ENCODE data around the gene PDE3A.

The PDE3A gene

DNA sequence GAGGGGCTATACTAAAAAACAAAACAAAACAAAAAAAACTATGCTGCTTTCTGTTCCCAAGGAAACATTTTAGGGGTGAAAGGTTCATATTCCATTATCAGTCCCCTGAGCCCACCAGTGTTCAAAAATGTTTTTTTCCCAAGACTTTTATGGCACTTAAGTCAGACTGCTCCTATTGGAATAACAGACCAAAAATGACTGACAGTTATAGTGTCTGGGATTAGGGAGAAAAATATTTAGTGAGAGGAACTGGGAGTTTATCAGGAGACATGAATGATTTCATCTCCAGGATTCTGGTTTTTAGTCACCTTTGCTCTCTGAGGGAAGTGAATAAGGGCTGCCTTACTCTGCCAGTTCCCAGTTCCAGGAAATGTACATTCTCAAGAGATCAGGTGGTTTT lies 68.0 kb downstream of the PDE3A start:
- TF ChIP-seq, protein P1, sequence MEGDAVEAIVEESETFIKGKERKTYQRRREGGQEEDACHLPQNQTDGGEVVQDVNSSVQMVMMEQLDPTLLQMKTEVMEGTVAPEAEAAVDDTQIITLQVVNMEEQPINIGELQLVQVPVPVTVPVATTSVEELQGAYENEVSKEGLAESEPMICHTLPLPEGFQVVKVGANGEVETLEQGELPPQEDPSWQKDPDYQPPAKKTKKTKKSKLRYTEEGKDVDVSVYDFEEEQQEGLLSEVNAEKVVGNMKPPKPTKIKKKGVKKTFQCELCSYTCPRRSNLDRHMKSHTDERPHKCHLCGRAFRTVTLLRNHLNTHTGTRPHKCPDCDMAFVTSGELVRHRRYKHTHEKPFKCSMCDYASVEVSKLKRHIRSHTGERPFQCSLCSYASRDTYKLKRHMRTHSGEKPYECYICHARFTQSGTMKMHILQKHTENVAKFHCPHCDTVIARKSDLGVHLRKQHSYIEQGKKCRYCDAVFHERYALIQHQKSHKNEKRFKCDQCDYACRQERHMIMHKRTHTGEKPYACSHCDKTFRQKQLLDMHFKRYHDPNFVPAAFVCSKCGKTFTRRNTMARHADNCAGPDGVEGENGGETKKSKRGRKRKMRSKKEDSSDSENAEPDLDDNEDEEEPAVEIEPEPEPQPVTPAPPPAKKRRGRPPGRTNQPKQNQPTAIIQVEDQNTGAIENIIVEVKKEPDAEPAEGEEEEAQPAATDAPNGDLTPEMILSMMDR (IDR thresholded peaks at IDR 0.05; ENCODE audit: insufficient read depth, low read length, poor library complexity, severe bottlenecking), result no peak
- H3K4me3 ChIP-seq (replicated peaks; ENCODE audit: low read depth, low read length), result no peak overlapping the region
- H3K36me3 ChIP-seq (ENCODE audit: control insufficient read depth, insufficient read depth, low read length), result no peaks in the 10 kb centered on the region
- no peaks in the 10 kb centered on the region for H3K27me3 ChIP-seq (replicated peaks; ENCODE audit: control insufficient read depth, insufficient read depth, low read length)
- no peak for DNase-seq (ENCODE audit: extremely low read depth, insufficient read length)

DNA sequence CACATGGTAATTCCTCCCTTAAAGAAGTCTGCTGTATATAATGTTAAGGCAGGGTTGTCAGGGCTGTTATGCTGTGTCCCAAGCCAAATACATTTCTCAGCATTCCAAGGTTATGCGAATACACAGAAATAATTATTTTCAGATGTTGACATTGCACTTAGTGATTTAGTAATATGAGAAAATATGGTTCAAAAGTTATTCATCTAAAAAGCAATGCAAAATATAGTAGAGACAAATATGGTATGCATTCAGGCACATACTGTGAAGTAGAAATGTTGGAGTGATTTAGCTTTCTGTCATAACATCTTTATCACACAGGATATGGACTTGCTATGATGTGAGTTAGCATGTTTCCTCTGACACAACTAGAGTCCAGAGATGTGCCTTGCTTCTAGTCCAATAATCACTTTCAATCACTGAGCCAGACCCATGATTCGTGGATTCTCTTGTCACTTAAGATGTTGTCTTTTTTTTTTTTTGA lies 70.0 kb downstream of the PDE3A start:
- Histone ChIP-seq H3K4me3 (replicated peaks; ENCODE audit: low read depth, low read length) (no peak overlapping the region), H3K27me3 (replicated peaks; ENCODE audit: control insufficient read depth, insufficient read depth, low read length) (no peaks in the 10 kb centered on the region), H3K36me3 (ENCODE audit: control insufficient read depth, insufficient read depth, low read length) (no peaks in the 10 kb centered on the region)
- DNase-seq (ENCODE audit: extremely low read depth, insufficient read length), result no peak
- TF ChIP-seq, protein P1 (IDR thresholded peaks at IDR 0.05; ENCODE audit: insufficient read depth, low read length, poor library complexity, severe bottlenecking), result no peak

DNA sequence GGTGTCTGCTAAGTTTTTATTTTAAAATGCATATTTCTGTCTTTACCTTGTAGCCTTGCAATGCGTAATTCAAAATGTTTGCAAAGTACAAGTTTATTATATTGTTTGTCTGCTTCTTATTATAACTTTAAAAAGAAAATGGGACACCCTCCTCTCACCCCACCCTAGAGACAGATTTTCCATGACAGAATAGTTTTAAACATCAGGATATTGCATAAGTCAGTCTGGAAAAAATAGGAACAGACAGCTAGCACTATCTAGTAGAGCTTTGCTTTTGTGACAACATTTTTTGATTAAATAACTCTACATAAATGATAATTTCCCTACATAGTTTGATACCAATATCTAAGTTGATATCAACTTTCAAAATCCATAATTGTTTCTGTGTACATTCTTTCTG lies 71.3 kb downstream of the PDE3A start:
- H3K27me3 ChIP-seq (replicated peaks; ENCODE audit: control insufficient read depth, insufficient read depth, low read length), result no peaks in the 10 kb centered on the region
- DNase-seq (ENCODE audit: extremely low read depth, insufficient read length), result no peak
- no peaks in the 10 kb centered on the region for H3K36me3 ChIP-seq (ENCODE audit: control insufficient read depth, insufficient read depth, low read length)
- H3K4me3 ChIP-seq (replicated peaks; ENCODE audit: low read depth, low read length), result no peak overlapping the region
- TF ChIP-seq, protein P1 (IDR thresholded peaks at IDR 0.05; ENCODE audit: insufficient read depth, low read length, poor library complexity, severe bottlenecking), result no peak

DNA sequence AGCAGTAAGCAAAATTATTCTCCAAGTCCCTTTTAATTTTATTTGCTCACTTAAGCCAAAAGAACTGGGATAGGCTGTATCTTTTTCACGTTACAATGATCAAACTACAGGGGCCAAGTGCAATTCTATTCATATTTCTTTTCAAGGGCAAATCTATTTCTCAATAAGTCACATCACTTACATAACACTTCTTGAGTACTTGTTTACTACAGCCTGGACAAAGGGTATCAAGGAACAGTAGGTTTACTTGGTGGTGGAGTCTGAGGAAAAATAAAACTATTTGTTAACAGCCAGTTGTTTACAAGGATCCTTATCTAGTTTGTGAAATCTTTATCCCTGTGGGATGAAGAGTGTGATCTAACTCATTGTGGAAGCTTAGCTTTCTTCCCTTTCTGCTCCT lies 72.1 kb downstream of the PDE3A start:
- no peaks in the 10 kb centered on the region for H3K27me3 ChIP-seq (replicated peaks; ENCODE audit: control insufficient read depth, insufficient read depth, low read length)
- TF ChIP-seq, protein P1 (IDR thresholded peaks at IDR 0.05; ENCODE audit: insufficient read depth, low read length, poor library complexity, severe bottlenecking), result no peak
- no peaks in the 10 kb centered on the region for H3K36me3 ChIP-seq (ENCODE audit: control insufficient read depth, insufficient read depth, low read length)
- no peak for DNase-seq (ENCODE audit: extremely low read depth, insufficient read length)
- no peak overlapping the region for H3K4me3 ChIP-seq (replicated peaks; ENCODE audit: low read depth, low read length)

DNA sequence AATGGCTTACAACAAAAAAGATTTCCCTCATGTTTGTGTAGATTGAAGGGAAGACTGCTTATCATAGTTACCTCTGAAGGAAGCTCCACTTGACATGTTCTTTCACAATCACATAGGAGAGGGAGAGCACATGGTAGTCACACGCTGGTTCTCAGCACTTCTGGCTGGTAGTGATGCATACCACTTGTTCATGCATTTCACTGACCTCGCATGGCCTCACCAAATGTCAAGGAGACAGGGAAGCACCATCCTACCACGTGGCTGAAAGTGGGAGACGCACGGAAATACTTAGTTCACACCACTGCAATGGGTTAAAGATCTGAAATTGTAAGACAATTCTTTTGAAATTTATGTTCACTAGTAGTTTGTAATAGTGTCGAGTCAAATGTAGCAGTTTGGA lies 74.0 kb downstream of the PDE3A start:
- Histone ChIP-seq H3K36me3 (ENCODE audit: control insufficient read depth, insufficient read depth, low read length) (no peaks in the 10 kb centered on the region), H3K4me3 (replicated peaks; ENCODE audit: low read depth, low read length) (no peak overlapping the region), H3K27me3 (replicated peaks; ENCODE audit: control insufficient read depth, insufficient read depth, low read length) (no peaks in the 10 kb centered on the region; the same call in 1 of the 2 replicates)
- TF ChIP-seq, protein P1 (IDR thresholded peaks at IDR 0.05; ENCODE audit: insufficient read depth, low read length, poor library complexity, severe bottlenecking), result no peak
- no peak for DNase-seq (ENCODE audit: extremely low read depth, insufficient read length)

DNA sequence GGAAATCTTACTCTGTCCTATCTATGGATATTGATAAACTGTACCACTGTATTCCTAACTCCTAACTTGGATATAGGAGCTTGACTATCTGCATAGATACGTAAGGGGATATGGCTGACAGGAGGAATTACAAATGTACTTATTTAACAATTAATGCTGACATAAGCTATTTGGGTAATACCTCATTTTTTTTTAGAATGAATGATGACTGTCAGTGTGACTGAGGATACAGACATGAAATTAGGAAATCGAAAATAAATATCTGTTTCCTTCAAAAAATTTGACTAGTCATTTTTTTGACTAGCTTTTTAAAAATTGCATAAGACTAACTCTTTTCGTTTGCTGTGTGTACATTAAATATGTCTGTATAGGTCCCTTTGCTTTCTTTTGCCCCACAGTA lies 74.9 kb downstream of the PDE3A start:
- TF ChIP-seq, protein P1 (IDR thresholded peaks at IDR 0.05; ENCODE audit: insufficient read depth, low read length, poor library complexity, severe bottlenecking), result no peak
- Histone ChIP-seq H3K36me3 (ENCODE audit: control insufficient read depth, insufficient read depth, low read length) (no peaks in the 10 kb centered on the region), H3K27me3 (replicated peaks; ENCODE audit: control insufficient read depth, insufficient read depth, low read length) (no peaks in the 10 kb centered on the region; the same call in 1 of the 2 replicates), H3K4me3 (replicated peaks; ENCODE audit: low read depth, low read length) (no peak overlapping the region)
- no peak for DNase-seq (ENCODE audit: extremely low read depth, insufficient read length)
